ENCODE results near the gene SREBF2.
"Not testable (repeated sequence)": the region's sequence is repeated elsewhere in the genome, so short reads cannot be mapped to it uniquely, and the experiment has no call there.

SREBF2 gene

DNA sequence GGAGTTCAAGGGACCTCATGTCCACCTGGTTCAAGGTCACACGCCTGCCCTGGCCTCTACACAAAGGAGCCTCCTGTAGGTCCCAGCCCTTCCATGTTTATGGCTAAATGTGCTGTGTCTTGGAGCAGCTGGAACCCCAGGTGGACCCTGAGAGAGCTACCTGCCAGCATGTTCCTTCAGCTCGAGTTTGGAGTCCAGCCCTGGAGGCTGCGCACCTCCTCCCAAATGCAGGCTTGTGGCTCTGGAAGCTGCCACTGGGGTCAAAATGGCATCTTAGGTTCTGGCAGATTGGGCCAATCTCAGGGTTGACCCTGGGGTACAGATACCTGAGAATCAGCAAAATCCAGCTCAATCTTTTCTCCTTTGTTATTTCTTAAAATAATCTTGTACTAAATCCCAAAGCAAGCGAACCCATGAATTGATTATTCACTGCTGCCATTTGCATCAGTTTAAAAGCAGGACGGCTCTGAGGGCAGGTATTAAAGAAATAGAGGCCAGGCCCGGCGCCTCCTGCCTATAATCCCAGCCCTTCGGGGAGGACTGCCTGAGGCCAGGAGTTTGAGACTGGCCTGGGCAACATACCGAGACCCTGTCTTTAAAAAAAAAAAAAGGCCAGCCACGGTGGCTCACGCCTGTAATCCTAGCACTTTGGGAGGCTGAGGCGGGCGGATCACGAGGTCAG, 90.8 kb downstream of the SREBF2 start:
- no peak for DNase-seq

DNA sequence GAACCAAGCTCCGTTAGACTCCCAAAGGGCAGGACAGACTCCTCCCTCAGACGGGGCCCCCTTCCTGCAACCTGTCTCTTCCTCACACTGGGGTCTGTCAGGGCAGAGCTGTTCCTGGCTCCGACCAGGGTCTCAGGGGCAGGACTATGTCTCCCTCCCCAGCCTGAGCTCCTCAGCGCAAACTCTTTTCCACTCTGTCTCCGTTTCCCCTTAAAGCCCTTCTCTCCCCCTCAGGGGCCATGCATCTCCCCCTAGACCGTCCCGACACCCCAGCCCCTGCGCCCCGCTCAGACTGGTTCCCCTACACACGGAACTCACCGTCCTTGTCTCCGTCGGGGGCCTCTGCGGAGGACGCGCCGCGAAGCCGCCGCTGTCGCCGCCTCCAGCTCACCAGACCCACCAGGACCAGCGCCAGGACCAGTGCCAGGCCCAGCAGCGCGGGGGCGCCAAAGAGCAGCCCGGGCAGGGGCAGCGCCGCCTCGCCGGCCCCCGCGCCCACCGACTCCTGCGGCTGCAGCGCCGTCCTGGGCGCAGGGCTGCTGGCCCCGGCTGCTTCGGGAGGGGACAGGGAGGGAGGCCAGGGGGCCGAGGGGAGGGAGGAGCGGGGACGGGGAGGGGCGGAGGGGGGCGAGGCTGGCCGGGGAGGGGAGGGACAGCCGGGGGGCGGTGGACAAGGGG, 93.0 kb downstream of the SREBF2 start:
- peak; percentile 11 for DNase-seq

DNA sequence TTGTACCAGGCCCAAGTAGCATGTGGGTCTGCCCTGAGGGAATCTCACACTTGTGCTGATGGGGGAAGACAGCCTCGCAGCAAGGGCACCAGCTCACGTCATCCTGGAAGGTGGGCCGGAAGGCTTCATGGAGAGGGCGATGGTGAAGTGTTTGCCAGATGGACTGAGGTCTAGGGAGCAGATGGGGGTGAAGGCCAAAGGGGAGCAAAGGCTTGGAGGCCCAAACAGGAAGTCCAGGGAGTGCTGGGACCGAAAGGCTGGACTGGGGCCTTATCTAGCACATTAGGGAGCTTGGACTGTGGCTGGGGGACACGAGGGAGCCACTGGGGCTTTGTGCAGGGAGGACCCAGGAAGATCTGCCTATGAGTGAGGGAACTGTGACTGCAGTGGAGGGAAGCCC, 94.9 kb downstream of the SREBF2 start:
- no peak for DNase-seq

DNA sequence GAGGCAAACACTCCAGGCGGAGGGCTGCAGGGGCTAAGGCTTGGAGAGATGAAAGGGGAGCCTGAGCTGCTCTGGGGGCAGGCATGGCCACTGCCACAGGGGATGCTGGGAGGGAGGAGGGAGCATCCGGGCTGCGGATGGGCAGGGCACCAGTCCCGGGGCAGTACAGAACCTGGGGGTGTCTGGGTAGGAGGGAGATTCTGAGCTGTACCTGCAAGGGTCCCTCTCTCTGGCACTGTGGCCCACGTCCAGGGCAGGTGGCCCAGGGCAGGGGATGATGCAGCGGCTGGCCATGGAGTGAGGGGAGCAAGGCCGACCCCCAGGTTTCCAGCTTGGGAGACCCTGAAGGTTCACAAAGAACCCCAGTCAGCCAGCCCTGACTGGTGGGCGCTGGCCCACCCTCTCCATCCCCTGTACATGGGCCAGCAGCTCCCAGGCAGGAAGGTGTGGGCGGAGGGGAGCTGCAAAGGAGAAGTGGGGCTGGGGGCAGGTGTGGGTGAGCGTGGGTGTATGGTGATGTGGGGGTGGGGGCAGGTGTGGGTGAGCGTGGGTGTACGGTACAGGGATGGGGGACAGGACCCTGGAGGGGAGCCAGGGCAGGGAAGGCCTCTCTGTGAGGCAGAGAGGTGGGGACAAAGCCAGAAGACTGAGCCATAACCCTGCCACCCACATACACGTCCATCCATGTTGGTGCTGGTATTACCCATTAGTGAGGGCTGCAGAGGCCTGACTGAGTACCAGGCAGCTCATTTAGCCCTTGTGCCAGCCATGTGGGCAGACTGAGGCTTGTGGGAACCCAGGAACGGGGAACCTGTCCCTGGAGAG, 95.9 kb downstream of the SREBF2 start:
- DNase-seq = no peak

DNA sequence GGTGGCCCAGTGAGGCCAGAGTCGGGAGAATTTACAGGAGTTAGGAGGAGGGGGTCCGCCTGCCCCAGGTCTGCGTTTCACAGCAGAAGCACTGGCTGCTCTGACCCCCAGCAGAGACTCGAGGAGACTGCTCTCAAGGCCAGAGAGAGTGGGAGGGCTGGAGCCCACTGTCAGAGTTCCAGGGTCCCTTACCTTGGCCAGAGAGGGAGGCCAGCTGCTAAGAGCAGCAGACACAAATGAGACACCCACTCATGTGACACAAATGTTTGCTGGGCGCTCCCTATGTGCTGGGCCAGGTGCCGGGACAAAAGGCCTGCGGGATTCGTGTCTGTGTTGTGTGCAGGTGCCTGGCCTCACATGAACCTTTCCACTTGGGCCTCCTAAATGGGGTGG, 96.5 kb downstream of the SREBF2 start:
- DNase-seq = no peak

DNA sequence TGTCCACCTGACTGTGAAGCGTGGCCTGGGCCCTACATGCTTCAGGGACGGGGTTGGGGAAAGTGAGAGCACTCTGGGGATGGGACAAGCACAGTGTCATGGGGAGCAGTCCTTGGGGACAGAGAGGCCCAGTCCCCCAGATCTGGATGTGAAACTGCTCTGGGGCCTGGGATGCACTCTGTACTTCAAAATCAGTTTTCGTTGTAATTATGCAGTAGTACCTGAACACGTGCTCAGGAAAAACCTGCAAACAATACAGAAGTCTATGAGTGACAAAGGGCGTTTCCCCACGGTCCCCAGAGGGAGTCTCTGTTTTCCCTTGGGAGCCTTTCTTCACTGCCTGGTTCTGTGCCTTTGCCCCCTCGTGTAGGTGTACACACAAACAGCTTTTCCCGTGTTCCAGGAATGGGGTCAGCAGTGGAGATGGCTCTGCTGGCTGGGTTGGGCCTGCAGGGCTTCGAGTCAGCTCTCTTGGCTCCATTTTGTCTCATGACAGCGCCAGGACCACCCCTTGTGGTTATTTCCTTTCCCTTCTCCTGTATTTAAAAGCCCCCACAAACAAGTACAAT, 98.9 kb downstream of the SREBF2 start:
- DNase-seq = no peak

DNA sequence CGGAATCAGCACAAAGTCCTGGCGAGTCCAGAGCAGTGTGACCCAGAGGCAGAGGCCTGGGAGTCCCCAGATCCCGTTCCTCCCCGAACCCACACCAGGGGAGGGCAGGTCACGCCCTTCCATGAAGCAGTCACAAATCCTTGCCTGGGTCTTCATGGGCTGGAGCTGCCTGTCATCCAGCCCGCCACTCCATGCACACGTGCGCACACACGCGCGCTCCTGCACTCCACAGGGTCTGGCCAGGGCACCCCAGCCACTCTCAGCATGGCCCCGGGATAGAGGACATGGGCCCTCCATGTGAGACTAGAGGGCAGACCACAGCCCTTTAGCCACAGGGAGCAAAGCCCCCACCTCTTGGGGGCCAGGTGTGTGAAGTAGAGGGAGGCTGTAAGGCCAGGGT, 99.4 kb downstream of the SREBF2 start:
- DNase-seq = no peak

DNA sequence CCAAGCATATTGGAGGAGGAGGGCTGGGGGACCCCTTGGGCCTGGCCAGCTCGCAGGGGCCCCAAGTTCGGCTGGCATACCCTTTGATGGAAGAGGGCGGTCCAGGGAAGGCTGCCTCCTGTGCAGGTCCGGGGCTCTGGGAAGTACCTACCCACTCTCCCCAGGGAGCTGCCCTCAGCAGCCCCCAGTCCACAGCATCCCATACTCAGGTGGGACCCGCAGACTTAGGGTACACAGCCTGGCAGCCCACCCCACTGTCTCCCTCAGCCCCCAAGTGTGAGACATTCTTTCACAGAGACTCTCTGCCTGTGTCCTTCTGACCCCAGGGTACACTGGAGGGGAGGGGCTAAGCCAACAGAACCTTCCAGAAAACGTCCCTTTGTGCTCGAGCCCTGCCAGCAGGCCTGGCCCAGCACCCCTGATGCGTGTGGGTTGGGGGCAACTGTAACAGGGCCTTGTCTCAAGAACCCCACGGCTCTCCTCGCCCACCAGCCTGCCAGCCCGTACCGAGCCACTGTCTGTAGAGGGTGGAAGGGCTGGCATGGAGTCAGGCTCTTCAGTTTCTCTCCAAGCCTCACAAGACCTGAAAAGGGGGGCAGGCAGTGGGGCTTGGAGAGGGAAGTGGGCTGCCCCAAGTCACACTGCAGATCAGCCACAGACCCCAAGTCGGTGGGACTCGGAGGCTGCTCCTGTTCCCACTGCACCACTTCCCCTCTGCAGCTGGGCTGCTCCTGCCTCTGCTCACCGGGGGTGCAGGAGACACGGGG, 100.7 kb downstream of the SREBF2 start:
- no peak for DNase-seq

DNA sequence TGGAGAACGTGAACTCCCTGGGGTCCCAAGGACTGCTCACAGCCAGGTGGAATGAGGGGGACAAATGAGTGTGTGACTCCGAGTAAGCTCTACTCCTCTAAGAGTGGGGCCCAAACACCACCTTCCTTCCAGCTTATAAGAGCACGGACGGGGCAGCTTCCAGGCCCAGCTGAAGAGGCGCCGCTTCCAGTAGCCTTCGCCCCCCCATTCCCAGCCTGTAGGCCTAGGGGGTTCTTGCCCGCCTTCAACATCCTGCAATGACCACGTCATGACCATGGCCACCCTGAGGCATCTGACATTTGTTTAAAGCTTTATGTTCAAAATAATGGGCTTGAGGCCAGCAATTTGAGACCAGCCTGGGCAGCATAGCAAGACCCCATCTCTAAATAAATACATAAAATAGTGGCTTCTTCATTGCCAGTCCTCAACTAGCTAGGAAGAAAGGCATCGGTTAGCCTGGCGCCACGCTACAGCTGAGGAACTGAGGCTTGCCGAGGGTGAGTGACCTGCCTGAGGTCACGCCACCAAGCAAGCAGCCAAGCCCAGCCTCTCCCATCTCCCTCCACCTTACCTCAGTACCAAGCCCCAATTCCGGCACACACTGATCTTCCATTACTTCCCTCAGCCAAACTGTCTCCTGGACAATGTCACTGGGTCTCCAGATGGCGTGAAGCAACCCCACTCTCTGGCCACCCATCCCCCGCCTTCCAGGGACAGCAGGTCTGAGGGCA, 101.5 kb downstream of the SREBF2 start:
- DNase-seq = no peak

DNA sequence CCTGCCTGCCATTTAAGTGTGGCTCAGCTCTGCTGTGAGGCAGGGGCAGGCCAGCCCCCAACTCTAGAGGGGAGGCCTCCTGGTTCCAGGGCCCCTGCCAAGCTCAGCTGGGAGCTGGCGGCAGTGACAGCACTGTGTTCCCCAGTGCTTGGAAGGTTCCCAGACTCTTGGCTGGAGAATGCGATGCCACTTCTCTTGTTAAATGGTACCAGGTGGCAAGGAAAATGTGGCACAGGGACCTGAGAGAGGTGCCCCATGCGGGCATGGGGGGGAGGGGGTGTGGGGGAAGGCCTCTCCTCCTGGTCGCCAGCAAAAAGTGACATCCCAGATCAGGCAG, 102.1 kb downstream of the SREBF2 start:
- DNase-seq = peak; percentile 14

DNA sequence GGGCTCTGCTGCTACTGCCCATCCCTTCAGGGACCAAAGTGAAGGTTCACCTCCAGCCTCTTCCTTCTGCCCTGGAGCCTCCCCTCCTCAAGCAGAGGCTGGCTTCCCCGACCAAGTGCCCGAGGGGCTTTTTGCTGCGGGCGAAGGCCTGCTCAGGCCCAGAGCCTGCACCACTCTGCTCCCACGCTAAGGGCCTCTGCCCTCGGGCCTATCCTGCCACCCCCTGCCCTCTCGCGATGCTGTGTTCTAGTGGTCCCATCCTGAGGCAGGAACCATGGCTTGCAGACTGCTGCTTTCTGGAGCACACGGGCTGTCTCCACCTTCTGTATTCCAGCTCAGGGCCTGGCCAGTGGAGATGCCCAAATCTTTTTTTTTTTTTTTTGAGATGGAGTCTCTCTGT, 102.6 kb downstream of the SREBF2 start:
- DNase-seq = no peak

DNA sequence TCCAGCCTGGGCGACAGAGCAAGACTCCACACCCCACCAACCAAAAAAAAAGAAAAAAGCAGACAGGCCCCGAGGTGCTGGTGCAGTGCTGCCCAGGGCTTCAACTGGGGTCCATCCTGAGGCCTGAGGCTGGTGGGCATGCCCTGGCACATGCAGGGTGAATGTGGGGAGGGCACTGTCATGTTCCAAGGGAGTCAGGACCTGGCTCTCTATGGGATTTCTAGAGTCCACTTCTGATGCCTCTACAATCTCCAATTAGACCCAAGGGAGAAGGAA, 103.9 kb downstream of the SREBF2 start:
- no peak for DNase-seq

DNA sequence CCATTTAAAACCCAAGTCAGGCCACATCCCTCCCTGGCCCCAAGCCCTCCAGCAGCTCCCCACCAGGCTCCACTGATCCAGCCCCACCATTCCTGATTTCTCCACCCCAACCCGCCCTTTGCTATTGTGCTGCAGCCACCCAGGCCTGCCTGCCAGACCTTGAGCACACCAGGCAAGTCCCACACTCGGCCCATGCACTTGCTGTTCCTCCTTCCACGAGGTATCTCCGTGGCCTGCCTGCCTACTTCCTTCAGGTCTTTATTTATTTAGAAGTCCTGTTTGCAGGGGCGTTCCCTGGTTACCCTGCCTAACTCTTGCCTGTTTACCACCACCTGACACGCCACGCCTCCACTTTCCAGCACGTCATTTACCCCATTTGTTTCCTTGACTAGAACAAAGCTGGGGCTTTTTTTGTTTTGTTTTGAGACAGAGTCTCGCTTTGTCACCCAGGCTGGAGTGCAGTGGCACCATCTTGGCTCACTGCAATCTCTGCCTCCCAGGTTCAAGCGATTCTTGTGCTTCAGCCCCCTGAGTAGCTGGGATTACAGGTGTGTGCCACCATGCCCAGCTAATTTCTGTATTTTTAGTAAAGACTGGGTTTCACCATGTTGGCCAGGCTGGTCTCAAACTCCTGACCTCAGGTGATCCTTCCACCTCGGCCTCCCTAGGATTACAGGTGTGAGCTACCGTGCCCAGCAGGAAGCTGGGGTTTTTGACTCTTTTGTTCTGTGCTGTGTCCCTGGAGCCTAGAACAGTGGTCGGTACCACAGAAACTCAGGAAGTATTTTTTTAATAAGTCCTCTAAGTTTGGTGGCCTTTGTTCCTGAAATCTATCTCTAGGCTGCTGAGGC, 107.3 kb downstream of the SREBF2 start:
- no peak for DNase-seq

DNA sequence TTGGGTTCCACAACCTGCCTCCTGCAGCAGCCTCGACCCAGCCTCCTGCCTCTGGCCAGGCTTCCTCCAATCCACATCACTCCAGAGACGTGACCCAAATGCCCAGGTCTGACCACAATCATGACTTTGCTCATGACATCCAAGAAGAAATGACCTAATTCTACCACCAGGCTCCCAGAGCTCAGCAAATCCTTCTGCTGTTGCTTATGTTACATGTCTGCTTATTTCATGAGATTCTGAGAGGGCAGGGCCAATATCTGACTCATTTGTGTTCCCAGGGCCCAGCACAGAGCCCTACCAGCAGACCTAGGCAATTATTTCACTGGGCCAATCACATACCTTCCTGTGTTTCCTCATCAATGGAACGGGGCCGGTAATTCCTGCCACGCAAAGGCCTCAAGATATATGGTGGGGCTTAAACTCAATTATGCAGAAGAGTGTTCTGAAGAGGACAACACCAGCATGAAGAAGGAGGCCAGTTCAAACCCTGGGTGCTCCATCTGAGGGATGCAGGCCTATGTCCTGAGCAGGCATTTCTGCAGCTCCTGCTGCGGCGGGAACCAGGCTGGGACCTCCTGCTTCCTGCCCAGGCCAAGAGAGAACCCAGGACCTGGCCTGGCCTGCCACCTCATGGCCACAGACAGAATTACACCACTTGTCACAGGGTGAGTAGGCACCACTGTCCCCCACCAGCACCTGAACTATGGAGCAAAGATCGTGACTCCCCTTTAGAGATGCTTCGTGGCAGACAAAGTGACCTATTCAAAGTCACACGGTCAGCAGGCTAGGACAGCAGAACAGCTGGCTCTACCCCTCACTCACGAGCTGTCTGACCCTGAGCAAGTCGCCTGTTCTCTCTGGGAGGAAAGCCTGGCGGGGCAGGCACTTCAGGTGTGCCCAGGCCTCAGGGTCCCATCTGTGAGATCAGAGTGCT, 108.2 kb downstream of the SREBF2 start:
- DNase-seq = peak; percentile 60

DNA sequence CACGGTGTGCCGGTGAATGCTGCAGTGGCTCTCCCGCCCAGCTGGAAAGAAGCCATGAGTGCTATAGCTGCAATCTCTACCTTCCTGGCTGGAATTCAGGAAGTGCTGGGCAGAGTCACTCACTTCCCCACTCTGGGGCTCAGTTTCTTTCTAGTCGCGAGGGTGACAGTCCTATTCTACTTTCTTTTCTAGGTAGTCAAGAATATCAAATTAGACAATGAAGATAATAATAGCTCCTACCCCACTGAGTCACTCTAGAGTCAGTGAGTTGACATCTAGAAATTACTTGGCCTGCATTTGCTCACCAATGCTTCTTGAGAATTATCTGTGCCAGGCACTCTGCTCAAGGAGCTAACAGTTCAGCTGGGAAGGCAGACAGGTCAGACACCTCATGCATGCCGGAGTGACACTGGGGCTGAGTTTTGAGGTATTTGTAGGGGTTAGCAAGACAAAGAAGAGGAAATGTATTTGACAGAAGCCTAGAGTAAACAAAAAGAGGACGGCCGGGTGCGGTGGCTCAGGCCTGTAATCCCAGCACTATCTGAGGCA, 110.8 kb downstream of the SREBF2 start:
- DNase-seq = no peak

DNA sequence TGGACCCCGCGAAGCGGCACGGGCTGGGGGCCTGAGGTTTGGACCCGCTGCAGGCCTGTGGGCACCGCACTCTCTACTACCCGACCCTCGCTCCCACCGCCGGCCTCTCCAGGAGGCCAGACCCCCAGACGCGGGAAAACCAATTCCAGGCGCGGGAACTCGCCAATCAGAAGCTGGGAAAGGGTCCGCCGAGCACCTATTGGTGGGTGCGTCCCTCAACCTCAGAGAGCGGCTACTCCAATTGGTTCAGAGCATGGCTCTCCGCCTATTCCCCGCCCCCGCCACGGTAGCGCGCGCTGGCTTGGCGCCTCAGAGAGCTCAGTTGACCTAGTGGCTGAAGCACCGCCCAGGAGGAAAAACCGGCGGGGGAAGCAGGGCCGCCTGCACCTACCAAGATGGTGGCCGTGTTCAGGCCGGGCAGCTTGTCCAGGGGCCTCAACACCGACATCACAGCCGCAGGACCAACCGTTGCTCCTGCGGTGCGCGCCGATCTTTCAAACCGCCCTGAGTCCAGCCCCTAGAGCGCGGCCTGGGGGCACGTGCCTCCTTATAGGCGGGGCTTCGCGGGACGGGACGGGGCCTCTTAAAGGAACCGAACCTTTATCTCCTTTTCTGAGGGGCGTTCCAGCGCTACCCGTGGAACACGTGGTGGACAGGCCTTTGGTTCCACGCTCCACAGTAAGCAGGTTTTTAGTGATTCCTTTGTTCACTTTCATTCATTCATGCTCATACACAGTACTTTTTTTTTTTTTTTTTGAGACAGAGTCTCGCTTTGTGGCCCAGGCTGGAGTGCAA, 113.9 kb downstream of the SREBF2 start, which contains the start of gene CENPM:
TSS of gene CENPM (minus strand) at position 524 of the 795 bp plus-strand sequence. CDS start at position 448, 76 bp downstream.
- DNase-seq = peak; percentile 96

DNA sequence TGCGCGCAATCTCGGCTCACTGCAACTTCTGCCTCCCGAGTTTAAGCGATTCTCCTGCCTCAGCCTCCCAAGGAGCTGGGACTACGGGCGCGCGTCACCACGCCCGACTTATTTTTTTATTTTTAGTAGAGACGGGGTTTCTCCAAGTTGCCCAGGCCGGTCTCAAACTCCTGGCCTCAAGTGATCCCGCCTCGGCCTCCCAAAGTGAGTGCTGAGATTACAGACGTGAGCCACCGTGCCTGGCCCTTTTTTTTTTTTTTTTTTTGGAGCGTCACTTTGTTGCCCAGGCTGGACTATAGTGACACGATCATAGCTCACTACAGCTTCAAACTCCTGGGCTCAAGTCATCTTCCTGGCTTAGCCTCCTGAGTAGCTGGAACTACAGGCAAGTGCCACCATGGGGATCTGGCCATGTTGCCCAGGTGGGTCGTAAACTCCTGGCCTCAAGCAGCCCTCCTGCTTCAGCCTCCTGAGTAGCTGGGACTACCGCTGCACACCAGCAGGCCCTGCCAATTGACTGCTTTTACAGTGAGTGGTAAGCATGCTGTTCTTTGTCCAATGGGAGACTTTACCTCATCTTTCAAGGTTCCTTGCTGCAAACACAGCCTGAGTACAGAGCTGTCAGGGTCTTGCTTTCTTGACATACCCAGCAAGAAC, 114.6 kb downstream of the SREBF2 start:
- DNase-seq = no peak

DNA sequence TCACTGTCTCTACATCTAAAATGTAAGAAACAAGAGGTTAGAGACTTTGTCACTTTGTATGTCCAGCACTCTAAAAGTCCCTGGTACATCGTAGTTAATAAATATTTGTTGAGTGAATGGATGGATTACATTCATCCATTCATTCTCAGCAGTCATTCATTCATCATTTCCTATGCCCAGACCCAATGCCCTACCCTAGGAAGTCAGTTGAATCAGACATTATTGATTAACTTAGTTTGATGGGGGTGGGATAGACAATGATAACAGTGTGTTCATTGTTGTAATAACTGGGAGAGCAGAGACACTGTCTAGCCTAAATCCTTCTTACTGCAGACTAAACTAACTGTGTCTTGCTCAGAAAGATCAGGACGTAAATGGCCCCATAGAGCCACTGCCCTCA, 115.2 kb downstream of the SREBF2 start:
- DNase-seq = no peak

DNA sequence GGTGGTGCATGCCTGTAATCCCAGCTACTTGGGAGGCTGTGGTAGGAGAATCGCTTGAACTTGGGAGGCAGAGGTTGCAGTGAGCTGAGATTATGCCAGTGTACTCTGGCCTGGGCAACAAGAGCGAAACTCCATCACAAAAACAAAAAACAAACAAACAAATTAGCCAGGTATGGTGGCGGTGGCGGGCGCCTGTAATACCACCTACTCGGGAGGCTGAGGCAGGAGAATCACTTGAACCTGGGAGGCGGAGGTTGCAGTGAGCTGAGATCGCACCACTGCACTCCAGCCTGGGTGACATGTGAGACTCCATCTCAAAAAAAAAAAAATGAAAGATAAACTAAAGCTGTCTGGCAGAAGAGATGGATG, 116.0 kb downstream of the SREBF2 start:
- DNase-seq = not testable (repeated sequence)
